NCI-H187 treated with DMSO at 0.1 percent for 48 hours (cell line): ENCODE results near the gene SMCP.
A peak's percentile ranks its signal among the peaks of the same experiment; 100 is the strongest.

Experiments used
- DNase-seq: peaks from one replicate; lab custom pipeline; 2025; lab: John Stamatoyannopoulos, UW

The SMCP gene

GRCh38 chr1:152878042-152878441 is at the start of gene SMCP:
Gene SMCP, plus strand, starts transcription at chr1:152878322. Its CDS starts 6,101 bp downstream, at chr1:152884423.
- no peak for DNase-seq

GRCh38 chr1:152836870-152837269 is 41.3 kb upstream of the SMCP start:
- no peak for DNase-seq

DNA sequence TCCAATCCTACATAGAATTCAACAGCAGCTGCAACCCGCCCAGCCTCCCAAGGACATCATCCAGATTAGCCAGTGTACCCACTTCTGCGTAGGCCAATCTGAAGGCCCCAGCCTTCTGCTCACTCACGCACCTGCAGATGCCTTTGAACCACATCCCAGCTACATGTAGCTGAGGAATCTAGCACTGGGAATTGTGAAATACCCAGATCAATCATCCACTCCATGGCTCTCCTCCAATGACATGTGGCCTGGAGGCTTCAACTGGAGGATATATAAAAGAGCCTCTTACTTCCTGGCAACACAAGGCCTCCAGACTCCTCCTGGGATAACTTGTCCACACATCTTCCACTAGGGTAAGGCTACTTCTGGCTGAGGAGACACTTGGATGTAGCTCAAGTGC is 35.6 kb upstream of the SMCP start, which contains the start of gene LCE6A:
Gene LCE6A, plus strand, starts transcription at position 301 of the 400 bp plus-strand sequence. CDS start 665 bp downstream, outside the sequence.
- DNase-seq, result no peak

DNA sequence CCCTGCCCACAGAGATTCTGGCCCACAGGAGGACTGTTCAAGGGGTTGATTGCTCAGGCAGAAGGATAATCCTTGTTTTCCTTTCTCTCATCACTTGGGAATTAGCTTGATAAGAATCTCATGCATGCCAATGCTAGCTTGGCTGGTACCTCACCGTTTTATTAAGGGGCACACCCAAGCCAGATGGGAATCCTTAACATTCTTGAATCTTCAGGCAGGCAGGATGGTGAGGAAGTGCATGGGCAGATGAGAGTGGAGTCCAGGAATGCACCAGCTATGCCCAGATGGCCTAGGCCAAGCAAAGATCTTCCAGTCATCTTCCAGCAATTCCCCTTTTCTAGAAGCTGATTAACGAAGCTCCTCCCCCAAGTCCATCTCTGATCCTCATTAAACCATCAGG is 22.5 kb upstream of the SMCP start:
- DNase-seq, result no peak

DNA sequence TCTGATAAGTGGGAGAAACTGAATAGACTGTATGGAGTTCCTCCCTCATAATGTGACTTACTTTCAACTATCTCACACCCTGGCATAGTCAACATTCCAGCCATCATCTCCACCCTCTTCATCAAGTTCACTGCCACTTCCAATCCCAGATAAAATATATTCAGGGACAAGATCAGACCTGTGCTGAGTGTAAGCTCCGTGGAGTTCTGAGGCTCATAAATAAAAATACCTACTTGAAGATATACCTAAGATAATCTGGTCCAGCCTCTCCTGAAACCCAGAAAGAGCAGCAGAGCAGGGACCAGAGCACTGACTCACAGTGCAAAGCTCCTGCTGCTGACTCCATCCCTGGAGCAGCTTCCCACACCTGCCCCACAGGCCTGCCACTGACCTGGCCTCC is 20.1 kb upstream of the SMCP start:
- no peak for DNase-seq

DNA sequence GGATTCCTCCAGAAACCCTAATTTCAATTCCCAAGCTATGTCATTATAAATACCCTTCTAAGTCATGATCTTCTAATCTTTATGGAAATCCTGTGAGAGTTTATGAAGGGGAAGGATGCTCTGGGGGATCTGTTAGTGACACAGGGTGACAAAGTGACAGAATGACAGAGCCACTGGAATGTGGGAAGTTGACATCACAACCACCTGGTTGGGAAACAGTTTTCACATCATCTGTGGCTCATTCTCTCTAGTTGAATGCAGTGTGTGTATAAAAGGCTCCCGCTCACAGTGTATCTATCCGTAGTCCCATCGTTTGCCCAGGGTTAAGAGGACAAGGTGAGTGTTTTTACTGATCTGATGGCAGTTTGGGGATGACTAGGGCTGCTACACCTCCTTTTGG is 18.4 kb upstream of the SMCP start, which contains the start of gene LCE7A:
Gene LCE7A, plus strand, starts transcription at position 301 of the 400 bp plus-strand sequence. CDS start 702 bp downstream, outside the sequence.
- no peak for DNase-seq

DNA sequence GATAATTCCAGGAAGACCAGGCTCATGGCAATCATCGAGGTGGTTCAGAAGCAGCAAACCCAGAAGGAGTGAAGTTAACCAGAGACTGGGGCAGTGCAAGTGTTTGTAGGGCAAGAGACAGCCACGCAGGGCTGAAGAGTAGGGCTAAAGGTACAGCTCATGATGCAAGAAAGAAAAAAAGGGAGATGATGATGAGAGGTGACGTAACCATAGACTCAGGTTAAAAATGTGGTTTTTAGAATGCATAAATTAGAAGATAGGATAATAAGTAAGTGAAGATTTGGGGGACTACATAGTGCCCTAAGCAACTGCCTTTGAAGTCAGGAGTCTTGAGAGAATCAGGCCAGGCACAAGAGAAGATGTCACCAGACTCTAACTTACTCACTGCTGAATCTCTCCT is 18.0 kb upstream of the SMCP start:
- DNase-seq, result no peak

- DNase-seq, result no peak
Measured at GRCh38 chr1:152861374-152861773, 16.7 kb upstream of the SMCP start.

DNA sequence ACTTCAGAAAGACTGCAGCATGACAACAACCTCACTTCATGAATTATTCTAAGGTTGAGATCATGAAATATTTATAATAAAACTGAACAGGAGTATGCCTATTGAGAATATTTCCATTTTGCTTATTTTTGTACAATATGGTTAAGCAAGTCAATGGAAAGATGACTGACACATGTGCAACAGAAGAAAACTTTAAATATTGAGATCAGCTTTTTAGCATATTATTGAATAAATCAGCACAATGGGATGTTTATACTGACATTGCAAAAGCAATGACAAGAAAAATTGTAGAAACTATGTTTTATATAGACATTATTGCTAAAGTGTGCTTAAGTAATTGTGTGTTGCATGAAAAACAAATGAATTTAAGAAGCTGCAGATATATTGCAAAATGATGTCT is 13.7 kb upstream of the SMCP start:
- no peak for DNase-seq

DNA sequence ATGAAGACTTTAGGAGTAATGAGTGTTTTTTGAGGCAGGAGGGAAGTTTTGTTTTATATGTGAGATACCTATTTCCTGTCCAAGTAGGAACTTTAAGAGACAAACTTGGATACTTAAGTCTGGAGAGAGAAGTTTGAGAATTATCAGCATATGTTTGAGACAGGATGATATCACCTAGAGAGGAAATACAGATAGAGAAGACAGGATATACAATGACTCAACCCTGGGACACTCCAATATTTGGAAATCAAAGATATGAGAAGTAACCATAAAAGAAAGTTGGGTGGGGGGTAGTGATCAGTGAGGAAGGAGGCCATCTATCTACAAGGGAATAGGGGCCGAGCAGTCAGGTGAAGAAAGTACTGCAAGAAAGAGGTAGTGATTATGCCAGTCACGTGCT is 11.8 kb upstream of the SMCP start:
- no peak for DNase-seq

DNA sequence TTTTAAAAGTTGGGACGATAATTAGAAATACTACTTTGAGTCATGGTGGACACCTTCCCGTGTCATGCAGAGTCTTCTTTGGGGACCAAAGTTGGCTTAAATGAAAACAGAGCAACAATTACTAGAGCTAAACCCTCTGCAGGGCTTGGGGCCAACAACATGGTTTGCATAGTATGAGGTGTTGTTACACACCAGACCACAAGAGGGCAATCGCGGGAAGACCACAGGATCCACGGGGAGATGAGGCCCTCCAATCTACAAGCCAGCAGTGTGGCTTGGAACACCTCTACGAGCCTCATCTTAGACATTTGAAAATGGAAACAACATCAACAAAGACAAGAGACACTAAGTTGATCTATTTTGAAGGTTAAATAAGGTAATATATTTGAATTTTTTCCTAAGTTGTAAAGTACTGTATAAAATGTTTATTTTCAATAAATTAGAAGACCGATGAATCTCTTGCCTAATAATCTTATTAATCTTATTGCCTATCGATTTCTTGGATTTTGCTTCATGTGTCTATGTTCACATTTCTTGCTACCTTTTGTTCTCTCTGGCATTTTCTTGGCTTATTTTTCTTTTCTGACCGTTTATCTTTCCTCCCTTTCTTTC is 8.2 kb upstream of the SMCP start:
- peak; percentile 63 for DNase-seq

DNA sequence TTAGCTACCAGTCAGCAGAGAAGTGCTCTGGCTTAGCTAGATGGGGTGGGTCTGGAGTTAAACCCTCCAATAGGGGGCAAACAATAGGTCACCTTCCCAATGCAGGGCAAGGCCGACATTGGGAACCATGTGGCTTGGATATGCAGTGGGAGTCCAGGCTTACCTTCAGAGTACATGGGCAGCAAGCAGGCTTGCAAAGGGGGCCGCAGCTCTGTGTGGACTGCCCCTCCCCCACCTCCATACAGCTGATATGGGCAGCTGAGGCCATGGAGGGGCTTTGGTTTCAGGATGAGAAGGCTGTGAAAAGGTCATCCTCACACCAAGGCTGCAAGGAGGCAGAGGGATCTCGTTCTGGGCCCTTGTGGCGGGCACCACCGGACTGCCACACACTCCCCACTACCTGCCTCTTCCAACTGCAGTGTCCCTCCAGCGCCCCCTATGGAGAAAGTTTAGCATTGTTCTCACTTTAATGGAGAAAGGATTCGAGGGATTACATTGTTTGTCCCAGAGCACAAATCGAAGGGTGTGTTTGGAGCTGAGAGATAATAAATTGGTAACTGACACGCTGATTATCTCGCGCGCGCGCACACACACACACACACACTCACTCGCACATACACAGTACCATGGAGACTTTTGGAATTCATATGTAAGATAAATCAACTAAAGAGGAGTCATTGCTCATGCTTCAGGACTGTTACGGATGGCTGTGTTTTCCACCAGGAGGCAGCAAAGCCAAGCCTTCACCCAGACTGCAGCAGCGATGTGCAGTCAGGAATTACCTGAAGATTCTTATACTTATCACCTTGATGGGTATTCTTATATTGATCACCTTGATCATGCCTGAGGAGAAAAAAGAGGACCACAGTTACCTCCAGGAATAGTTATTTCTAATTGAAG is 7.0 kb upstream of the SMCP start:
- DNase-seq, result peak; percentile 21

DNA sequence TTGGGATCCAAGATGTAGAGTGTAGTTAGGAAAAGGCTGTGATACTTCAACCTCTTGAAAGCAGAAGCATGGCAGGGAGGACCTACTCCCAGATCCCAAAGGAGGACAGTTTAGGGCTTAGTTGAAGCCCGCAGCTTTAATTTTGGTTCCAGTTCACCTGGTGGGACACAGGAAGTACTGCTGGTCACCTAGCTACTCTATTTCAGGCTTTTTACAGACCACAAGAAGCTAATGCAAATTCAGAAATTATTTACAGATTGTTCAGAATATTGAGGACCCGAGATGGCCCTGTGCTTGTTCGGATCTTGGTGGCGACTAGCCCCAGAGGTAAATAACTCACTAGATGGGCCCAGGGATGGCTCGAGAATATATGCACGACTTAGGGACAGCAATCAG is 6.4 kb upstream of the SMCP start:
- no peak for DNase-seq

GRCh38 chr1:152873495-152873894 is 4.6 kb upstream of the SMCP start:
- no peak for DNase-seq

DNA sequence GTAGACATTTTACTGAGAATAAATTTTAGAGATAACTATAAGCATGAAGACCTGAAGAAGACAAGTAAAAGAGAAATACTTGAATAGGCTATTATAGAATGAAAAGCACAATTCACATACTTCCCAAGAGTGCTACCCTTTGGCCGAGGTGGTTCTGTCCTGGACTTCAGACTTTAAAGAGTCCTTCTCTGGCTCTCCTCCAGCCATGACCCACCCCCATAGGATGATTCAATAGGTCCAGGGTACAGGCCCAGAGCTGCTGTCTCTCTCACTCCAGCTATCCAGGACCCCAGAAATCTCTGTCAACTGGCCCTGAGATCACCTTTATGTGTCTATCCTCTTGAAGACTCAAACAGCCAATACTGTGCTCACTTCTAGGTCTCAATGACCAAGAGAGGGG is 1.3 kb upstream of the SMCP start:
- DNase-seq, result no peak

DNA sequence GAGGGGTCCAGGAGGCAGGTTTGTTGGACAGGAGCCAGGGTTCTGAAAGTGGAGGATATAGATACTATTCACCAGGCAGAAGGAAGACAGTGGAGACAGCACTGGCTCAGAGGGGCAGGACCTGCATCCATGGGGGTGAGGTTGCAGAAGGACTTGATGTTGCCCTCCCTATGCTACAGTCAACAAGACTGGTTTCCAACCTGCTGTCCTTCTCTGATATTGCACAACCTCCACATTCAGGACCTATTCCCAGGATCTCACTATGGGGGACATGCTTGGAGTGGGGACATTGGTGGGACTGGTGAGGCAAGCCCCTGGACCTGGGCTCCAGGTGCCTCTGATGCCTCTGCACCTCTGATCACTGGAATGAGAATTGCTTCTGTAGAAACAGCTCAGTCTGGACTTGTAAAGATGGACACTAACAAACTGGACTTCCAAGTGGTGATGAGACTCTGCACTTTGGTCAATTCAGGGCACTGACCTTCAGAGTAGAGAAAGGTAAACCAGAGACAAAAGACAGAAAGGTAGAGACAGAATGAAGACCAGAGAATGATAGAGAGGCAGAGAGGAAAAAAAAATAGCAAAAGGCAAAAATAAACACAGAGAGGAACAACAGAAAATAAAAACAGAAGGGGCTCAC is 1.6 kb downstream of the SMCP start:
- no peak for DNase-seq

DNA sequence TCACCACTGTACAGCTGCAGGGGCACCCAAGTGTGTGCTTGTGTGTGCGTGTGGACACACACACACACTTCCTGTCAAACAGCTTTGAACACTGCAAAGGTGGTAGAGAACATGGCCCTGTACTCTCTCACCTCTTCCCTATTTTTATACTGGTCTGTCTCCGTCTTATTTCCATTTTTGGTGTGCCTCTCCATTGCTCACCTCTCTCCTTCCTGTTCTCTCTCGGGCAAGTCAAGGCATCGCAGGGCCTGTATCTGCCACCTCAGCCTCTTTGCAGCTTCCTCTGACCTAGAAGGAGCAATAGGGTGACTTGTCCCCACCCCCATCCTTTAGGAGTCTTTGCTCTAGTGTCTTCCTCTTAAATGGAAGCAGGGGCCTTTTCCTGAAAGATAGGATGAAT is 2.2 kb downstream of the SMCP start:
- DNase-seq, result no peak

- no peak for DNase-seq
Measured at GRCh38 chr1:152880907-152881306, 2.8 kb downstream of the SMCP start.

DNA sequence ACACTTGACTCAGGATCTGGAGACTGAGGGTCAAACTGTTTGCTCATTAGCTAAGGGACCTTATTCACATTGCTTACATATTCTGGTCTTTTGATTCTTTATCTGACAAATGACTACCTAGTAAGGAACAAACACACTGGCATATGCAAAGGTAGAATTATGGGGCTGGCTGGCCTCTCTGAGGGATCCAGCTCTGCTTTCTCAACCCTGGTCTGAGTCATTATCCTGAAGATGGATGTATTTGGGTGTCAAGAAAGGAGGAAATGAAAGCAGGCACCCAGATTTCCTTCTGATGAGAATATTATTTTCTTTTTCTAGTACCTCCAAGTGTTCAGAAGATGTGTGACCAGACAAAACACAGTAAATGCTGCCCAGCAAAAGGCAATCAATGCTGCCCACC is 6.0 kb downstream of the SMCP start:
- DNase-seq, result no peak

- DNase-seq, result no peak
Measured at GRCh38 chr1:152884506-152884905, 6.4 kb downstream of the SMCP start.

GRCh38 chr1:152884966-152885624 is 7.0 kb downstream of the SMCP start:
- DNase-seq, result no peak

GRCh38 chr1:152886085-152886484 is 8.0 kb downstream of the SMCP start:
- DNase-seq, result no peak
